GM23338 (cell line): ENCODE results near the gene ISG15. TPM values are rescaled to one million over a fixed set of nuclear protein-coding genes. Genes with fewer than 3 reads are reported as not detected.
A peak's percentile ranks its signal among the peaks of the same experiment; 100 is the strongest.

Experiments
- ATAC-seq: fragments of 200-7000 bp; cut with Tn5 transposase; 3 replicates; pipeline ENCODE4 v1.9.1; 2020
- DNase-seq: peaks from one replicate; pipeline ENCODE4 v3.0.0-alpha.2; 2015; ENCODE audit warnings: low spot score
- H2AFZ ChIP-seq: fragments of 200-600 bp; sonication (generic); 2 replicates; pipeline ENCODE4 v1.8.0; 2016; ENCODE audit warnings: antibody characterized with exemption, mild to moderate bottlenecking, moderate library complexity
- H3F3A ChIP-seq: fragments of 200-600 bp; sonication (generic); replicated peaks from 2 replicates; pipeline ENCODE4 v1.8.0; 2017; ENCODE audit warnings: antibody characterized with exemption, mixed run types, low read depth
- H3K27ac ChIP-seq: fragments of 200-600 bp; sonication (generic); 2 replicates; pipeline ENCODE4 v1.6.1; 2016; ENCODE audit warnings: low read depth
- H3K27me3 ChIP-seq: fragments of 200-600 bp; sonication (generic); 2 replicates; pipeline ENCODE4 v1.8.0; 2016; ENCODE audit warnings: mild to moderate bottlenecking, mixed run types, moderate library complexity; ENCODE audit not compliant: insufficient read depth
- H3K36me3 ChIP-seq: fragments of 200-600 bp; sonication (generic); 2 replicates; pipeline ENCODE4 v1.8.0; 2016; ENCODE audit warnings: mild to moderate bottlenecking; ENCODE audit not compliant: insufficient read depth
- H3K4me1 ChIP-seq: fragments of 200-600 bp; sonication (generic); 2 replicates; pipeline ENCODE4 v1.8.0; 2016; ENCODE audit warnings: mild to moderate bottlenecking, moderate library complexity; ENCODE audit not compliant: insufficient read depth
- H3K4me2 ChIP-seq: fragments of 200-600 bp; sonication (generic); 2 replicates; pipeline ENCODE4 v1.7.1; 2017; ENCODE audit warnings: mixed run types
- H3K4me3 ChIP-seq: fragments of 200-600 bp; sonication (generic); 2 replicates; pipeline ENCODE4 v1.6.1; 2016; ENCODE audit warnings: mixed run types
- H3K79me2 ChIP-seq: fragments of 200-600 bp; sonication (generic); replicated peaks from 2 replicates; pipeline ENCODE4 v1.8.0; 2017; ENCODE audit warnings: mild to moderate bottlenecking; ENCODE audit not compliant: insufficient read depth
- H3K9me2 ChIP-seq: fragments of 200-600 bp; sonication (generic); 2 replicates; pipeline ENCODE4 v1.8.0; 2017; ENCODE audit not compliant: insufficient read depth
- H4K20me1 ChIP-seq: fragments of 200-600 bp; sonication (generic); replicated peaks from 2 replicates; pipeline ENCODE4 v1.8.0; 2017; ENCODE audit warnings: mild to moderate bottlenecking; ENCODE audit not compliant: insufficient read depth
- H3K27ac Mint-ChIP-seq: 2 replicates; pipeline ENCODE4 v1.8.0; 2020; ENCODE audit warnings: inconsistent platforms, mild to moderate bottlenecking, moderate library complexity, mixed read lengths
- H3K27me3 Mint-ChIP-seq: 3 replicates; pipeline ENCODE4 v1.8.0; 2022; ENCODE audit warnings: low read depth, mild to moderate bottlenecking, moderate library complexity, mixed read lengths, inconsistent platforms; ENCODE audit not compliant: insufficient read depth, poor library complexity
- H3K36me3 Mint-ChIP-seq: 3 replicates; pipeline ENCODE4 v1.8.0; 2021; ENCODE audit warnings: low read depth, mild to moderate bottlenecking, inconsistent platforms, moderate library complexity, mixed read lengths
- H3K4me1 Mint-ChIP-seq: 3 replicates; pipeline ENCODE4 v1.8.0; 2020; ENCODE audit warnings: mild to moderate bottlenecking, inconsistent platforms, mixed read lengths
- H3K4me3 Mint-ChIP-seq: 3 replicates; pipeline ENCODE4 v1.8.0; 2021; ENCODE audit warnings: moderate library complexity, mild to moderate bottlenecking, inconsistent platforms, mixed read lengths
- H3K9me3 Mint-ChIP-seq: 3 replicates; pipeline ENCODE4 v1.8.0; 2020; ENCODE audit warnings: moderate library complexity, mild to moderate bottlenecking, inconsistent platforms, mixed read lengths
- EZH2 ChIP-seq: fragments of 200-600 bp; sonication (generic); IDR thresholded peaks from one replicate; pipeline ENCODE4 v1.8.0; 2017; ENCODE audit warnings: antibody characterized with exemption, mild to moderate bottlenecking, low read depth; ENCODE audit not compliant: unreplicated experiment
- ZNF114 ChIP-seq: fragments of 250-450 bp; sonication (Bioruptor Pico); IDR thresholded peaks from 2 replicates; pipeline ENCODE4 v1.5.0; 2020; ENCODE audit warnings: mild to moderate bottlenecking, moderate library complexity
- polyA plus RNA-seq: library from polyadenylated mRNA; unstranded; fragments of >200 nt; fragmentation: Nextera tagmentation; extraction: Ambion mirVana; gene quantifications from 2 replicates; pipeline ENCODE4 v1.2.1, GENCODE V29; 2016
- total RNA-seq: library from RNA; depleted of rRNA; stranded (reverse); fragments of >200 nt; shearing (Covaris generic); gene quantifications from 2 replicates; pipeline ENCODE4 v1.2.3, GENCODE V29; 2014
- TF ChIP-seq, protein P1 (sequence below): IDR thresholded peaks from one replicate; pipeline ENCODE4 v1.6.1; 2018; ENCODE audit warnings: antibody characterized with exemption; ENCODE audit not compliant: unreplicated experiment

The ISG15 gene
- total and polyA plus RNA-seq, 2 experiments from 2014 or later: 52.9 to 101 TPM

DNA sequence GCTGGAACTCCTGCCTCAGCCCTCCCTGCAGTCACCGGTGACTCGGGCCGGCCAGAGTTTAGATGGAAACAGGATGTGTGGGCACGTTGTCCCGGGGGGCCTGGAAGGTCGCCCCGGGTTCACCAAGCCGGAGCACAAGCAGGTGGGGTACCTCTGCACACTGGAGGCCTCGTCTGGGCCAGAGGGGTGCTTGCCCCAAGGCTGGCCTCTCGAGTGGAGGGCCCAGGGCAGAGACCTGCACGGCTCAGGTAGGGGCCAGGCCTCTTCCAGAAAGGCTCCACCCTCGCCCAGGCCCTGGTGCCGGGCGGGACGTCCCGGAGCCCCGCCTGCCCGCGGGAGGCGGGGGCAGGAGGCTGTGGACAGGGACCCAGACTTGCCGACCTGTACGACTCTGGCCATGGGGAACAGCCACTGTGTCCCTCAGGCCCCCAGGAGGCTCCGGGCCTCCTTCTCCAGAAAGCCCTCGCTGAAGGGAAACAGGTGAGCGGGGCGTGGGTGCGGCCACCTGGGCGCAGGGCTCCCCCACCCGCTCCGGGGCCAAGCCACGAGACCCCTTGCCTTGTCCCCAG lies 47.1 kb upstream of the ISG15 start, which contains the start of gene PLEKHN1:
Gene PLEKHN1, plus strand, starts transcription at position 348 of the 569 bp plus-strand sequence. Its CDS starts 50 bp downstream, at position 398.
- peaks cover 43% of the 10 kb centered on the region for H3K27me3 Mint-ChIP-seq
- no peaks in the 10 kb centered on the region; the same call in 2 of the 3 replicates for H3K4me1 Mint-ChIP-seq
- peak; percentile 74 for ATAC-seq
- Histone ChIP-seq H3K36me3 (no peaks in the 10 kb centered on the region), H4K20me1 (0 out of 2 replicates have a peak, but pooled peaks cover 2% of the 10 kb centered on the region), H3K4me3 (peak within 1 kb of the TSS; percentile 68), H3K27me3 (peaks cover 40% of the 10 kb centered on the region), H2AFZ (peak within 1 kb of the TSS; percentile 63; the same call in 1 of the 2 replicates), H3K27ac (no peak within 1 kb of the TSS), H3K4me1 (no peaks in the 10 kb centered on the region; the same call in 1 of the 2 replicates), H3K4me2 (peak within 1 kb of the TSS; percentile 92), H3K9me2 (no peaks in the 10 kb centered on the region), H3F3A (peaks cover 7% of the 10 kb centered on the region), H3K79me2 (no peaks in the 10 kb centered on the region)
- H3K27ac Mint-ChIP-seq: no peak within 1 kb of the TSS
- H3K9me3 Mint-ChIP-seq: no peaks in the 10 kb centered on the region
- DNase-seq: peak; percentile 72
- H3K36me3 Mint-ChIP-seq: peaks cover 2% of the 10 kb centered on the region; the same call in 1 of the 3 replicates
- H3K4me3 Mint-ChIP-seq: peak within 1 kb of the TSS; percentile 64; the same call in 2 of the 3 replicates
- TF ChIP-seq EZH2: peak; percentile 31
- TF ChIP-seq ZNF114 (CRISPR knock-in tag): no peak

DNA sequence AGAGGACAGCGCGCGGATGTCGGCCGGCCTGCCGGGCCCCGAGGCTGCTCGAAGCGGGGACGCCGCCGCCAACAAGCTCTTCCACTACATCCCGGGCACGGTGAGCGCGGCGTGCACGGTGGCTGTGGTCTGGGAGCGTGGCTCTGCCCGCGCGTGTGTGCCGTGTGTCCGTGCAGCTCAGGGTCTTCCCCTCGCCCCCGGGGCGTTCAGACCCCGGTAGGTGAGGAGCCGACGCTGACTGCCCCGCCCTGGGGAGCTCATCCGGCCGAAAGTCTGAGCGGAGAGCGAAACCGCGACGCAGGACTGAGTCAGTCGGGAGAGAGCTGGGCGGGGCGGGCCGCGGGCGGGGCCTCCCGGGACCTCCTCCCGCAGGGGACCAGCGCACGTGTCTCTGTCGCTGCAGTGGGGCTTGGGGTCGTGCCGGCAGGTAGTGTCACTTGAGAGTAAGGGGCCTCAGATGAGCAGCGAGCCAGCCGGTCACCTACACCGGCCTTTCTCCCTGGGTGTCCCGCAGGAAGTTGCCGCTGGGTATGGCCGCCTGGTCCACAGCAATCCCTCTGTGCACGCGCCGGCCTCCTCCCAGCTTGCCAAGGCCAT lies 46.5 kb upstream of the ISG15 start:
- Histone ChIP-seq H2AFZ (peak overlapping the region; percentile 63; the same call in 1 of the 2 replicates), H4K20me1 (0 out of 2 replicates have a peak, but pooled peaks cover 2% of the 10 kb centered on the region), H3K27ac (no peak overlapping the region), H3K27me3 (peaks cover 40% of the 10 kb centered on the region), H3F3A (peaks cover 7% of the 10 kb centered on the region), H3K79me2 (no peaks in the 10 kb centered on the region), H3K4me2 (peak overlapping the region; percentile 92), H3K4me3 (peak overlapping the region; percentile 68), H3K4me1 (no peaks in the 10 kb centered on the region; the same call in 1 of the 2 replicates), H3K36me3 (no peaks in the 10 kb centered on the region), H3K9me2 (no peaks in the 10 kb centered on the region)
- Mint-ChIP-seq H3K9me3 (no peaks in the 10 kb centered on the region), H3K4me3 (peak overlapping the region; percentile 64; the same call in 2 of the 3 replicates), H3K4me1 (no peaks in the 10 kb centered on the region; the same call in 2 of the 3 replicates), H3K27me3 (peaks cover 41% of the 10 kb centered on the region), H3K36me3 (peaks cover 2% of the 10 kb centered on the region; the same call in 1 of the 3 replicates), H3K27ac (no peak overlapping the region)
- ATAC-seq (peak; percentile 64), DNase-seq (peak; percentile 77)
- TF ChIP-seq EZH2: peak; percentile 7
- TF ChIP-seq, protein P1, sequence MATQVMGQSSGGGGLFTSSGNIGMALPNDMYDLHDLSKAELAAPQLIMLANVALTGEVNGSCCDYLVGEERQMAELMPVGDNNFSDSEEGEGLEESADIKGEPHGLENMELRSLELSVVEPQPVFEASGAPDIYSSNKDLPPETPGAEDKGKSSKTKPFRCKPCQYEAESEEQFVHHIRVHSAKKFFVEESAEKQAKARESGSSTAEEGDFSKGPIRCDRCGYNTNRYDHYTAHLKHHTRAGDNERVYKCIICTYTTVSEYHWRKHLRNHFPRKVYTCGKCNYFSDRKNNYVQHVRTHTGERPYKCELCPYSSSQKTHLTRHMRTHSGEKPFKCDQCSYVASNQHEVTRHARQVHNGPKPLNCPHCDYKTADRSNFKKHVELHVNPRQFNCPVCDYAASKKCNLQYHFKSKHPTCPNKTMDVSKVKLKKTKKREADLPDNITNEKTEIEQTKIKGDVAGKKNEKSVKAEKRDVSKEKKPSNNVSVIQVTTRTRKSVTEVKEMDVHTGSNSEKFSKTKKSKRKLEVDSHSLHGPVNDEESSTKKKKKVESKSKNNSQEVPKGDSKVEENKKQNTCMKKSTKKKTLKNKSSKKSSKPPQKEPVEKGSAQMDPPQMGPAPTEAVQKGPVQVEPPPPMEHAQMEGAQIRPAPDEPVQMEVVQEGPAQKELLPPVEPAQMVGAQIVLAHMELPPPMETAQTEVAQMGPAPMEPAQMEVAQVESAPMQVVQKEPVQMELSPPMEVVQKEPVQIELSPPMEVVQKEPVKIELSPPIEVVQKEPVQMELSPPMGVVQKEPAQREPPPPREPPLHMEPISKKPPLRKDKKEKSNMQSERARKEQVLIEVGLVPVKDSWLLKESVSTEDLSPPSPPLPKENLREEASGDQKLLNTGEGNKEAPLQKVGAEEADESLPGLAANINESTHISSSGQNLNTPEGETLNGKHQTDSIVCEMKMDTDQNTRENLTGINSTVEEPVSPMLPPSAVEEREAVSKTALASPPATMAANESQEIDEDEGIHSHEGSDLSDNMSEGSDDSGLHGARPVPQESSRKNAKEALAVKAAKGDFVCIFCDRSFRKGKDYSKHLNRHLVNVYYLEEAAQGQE: no peak
